HG03060 (cell line): ENCODE results near the gene PBX4.

Experiments used
- ATAC-seq: cut with Tn5 transposase; IDR thresholded peaks from one replicate; pipeline ENCODE4 v1.9.1; 2021; ENCODE audit warnings: low read depth, moderate number of reproducible peaks; ENCODE audit not compliant: unreplicated experiment

Gene PBX4

DNA sequence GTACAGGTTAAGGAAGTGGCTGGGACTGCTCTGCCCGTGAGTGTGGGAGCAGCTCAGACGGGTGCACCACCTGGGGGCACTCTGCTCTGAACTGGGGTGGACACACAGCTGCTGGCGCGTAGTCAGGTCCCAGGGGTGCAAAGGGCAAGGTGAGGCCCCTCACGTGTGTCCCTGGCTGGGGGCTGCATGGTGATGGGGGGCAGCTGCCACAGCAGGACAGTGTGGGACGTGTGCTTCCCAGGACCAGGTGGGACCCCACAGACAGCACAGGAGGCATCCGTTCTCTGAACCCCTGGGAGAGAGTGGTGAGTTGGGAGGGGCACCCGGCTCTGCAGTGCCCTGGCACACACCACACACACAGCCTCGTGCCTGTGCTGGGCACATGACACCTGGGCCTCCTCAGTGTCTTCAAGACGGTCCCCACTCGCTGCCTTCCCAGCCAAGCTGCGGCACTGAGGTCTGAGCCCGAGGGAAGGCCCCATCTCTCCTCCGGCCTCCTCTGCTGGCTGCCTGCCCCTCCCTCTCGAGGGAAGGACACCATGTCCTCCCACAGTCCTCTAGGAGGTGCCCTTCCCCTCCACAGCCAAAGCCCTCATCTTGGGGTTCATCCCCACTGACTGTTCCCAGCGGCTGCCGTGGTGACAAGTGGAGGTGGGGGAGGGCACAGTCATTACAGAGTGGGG lies 55.7 kb downstream of the PBX4 start:
- no peak for ATAC-seq

DNA sequence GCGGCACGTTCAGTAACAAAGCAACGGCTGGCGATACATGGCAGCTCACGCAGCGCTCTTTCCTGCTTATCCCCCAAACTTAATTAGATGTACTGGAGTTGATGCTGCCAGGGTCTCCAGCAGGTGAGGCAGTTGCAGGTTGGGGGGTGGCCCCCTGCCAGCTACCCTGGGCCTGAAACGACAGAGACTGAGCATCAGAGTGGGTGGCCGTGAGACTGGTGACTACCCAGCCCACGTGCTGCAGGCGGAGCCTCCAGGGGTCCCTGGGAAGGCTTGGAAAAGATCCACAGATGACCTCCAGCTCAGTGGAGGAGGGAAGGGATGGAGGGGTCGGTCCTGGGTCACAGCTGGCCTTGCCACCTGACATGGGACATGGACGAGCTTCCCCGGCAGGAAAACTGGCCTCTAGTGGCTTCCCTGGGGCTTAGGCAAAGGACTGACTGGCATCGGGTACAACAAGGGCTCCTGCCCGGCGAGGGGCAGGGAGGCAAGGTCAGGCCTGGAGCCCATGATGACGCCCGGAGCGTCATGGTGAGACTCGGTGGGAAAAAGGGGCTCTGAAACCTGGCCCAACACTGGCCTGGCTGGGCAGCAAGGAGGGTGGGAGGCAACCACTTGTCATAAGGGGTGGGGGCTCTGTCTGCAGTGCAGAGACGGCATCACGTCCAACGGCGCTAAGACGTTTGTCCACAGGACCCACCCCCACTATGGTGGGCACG lies 56.4 kb downstream of the PBX4 start:
- ATAC-seq = no peak

DNA sequence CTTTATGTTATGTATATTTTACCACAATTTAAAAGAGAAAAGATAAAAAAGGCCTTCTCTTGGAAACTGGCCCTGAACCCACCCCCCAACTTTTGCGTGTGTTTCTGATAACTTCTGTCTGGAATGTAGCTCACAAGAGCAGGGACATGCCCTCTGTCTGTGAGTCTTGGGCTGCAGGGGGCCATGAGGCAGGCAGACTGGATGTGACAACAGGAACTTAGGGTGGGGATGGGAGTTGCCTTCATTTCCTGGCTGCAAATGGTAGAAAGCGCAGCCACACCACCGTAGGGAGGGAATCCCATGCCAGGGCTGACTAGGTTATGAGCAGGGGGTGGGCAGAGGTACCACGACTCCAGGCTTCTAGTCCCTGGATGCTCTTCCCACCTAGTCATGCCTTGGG lies 58.6 kb downstream of the PBX4 start:
- no peak for ATAC-seq

DNA sequence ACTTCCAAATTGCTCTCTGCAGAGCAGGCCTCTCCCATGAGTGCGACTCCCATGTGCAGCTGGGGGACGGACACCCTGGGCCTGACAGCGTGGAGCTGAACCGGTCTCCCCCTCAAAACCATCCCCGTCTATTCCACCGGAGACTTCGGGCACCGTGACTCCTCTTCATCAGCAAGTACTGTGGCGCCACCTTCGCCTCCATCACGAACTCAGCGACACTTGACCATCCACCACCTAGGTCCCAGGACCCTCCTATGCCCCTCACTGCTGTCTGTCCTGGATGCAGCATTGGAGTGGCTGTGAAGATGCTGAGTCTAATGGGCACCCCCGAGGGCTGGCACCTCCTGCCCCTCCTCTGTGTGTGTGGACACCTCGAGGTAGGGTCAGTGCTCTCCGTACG lies 59.9 kb downstream of the PBX4 start:
- no peak for ATAC-seq

DNA sequence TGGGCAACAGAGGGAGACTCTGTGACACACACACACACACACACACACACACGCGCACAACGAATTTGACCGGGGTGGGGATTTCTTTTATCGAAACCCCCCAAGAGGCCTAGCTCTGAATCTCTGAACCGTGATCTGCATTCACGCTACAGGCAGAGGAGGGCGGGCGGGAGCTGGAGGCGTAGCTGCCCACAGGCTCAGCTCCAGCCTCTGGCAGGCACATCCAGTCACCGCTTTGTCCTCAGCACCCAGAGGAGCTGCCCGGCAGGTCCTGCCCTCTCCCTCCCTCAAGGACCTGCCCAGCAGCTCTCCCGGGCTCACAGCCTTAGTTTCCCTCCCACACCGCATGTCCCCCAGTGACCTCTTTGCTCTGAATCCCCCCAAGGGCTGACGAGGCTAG lies 60.4 kb downstream of the PBX4 start:
- ATAC-seq = no peak

DNA sequence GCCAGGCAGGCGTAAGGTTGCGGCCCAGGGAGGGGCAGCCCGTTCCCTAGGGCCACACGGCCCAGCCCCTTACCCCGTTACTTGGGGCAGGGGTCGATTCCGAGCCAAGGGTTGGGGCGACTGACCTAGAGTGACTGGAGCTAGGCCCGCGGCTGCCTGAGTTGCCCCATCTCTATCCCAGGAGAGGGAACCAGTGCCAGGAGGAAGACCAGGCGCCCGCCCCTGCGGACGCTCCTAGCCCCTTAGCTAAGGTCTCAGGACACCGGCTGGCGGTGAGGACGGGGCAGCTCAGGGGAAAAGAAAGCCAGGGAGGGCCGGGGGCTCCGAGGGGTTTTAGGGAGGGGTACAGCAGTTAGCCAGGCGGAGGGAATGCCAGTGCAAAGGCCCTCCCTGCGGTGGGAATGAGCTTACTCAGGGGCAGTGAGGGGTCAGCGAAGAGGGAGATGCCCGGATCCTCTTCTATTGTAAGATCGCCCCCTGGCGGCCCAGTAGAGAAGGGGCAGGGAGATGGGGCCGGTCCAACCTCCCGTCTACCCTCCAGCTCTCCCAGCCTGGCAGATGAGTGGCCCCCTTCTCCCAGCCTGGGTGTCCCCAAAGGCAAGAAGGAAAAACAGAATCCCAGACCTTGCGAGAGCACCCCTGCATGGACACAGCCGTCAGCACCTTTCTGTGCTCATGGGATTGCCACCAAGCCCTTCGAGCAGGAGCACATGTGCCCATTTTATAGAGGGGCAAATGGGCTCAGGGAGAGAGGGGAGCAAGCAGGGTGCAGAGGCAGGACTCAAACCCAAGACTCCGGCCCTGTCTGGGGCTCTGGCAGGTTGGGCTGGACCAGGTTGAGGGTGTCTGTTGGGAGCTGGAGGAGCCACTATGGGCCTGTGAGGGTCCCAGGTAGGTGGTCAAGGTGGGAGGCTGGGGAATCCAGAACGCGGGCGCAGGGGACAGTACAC lies 64.1 kb downstream of the PBX4 start:
- ATAC-seq = no peak

DNA sequence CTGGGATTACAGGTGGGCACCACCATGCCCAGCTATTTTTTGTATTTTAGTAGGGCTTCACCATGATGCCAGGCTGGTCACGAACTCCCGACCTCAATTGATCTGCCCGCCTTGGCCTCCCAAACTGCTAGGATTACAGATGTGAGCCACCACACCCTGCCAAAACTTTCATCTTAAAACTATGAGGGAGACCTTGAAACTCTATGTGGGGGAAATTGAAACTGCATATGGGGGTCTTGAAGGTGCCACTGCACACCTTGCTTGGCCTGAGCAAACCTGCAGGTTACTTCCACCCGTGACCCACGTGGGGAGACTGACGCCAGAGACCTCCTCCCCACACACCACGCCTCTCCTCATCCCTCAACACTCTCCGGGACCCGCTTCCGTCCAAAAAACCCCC lies 64.8 kb downstream of the PBX4 start:
- no peak for ATAC-seq

DNA sequence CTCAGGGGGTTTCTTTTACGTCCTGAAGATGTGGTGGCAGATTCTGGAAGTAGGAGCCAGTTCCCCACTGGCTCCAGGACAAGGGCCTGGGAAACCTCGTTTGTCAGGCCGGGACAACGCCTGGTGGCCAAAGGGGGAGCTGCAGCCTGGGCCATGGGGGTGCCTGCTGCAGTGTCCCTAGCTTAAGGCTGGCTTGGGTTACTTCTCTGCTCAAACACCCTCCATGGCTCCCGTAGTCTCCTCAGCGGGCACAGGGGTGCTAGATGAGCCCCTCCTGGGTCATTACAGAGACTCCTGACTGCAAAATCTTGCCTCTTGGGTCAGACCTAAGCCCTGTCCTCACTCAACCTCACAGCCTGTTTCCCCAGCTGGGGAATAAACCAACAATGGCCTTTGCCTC lies 65.7 kb downstream of the PBX4 start:
- no peak for ATAC-seq

DNA sequence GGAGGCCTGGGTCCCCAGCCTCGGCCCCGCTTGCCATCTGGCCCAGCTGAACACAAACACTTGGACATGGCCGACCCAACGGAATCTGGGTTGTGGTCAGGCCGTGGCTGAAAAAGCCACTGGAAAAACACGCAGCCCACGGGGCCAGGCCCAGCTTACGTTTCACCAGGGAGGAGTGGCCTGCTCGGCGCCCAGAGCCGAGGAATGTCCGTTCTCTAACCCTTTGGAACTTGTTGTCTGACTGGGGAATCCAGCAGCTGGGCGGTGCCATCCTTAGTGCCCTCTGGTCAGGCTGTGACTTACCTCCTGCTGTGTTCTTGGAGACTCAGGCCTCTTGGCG lies 66.7 kb downstream of the PBX4 start:
- ATAC-seq = no peak

DNA sequence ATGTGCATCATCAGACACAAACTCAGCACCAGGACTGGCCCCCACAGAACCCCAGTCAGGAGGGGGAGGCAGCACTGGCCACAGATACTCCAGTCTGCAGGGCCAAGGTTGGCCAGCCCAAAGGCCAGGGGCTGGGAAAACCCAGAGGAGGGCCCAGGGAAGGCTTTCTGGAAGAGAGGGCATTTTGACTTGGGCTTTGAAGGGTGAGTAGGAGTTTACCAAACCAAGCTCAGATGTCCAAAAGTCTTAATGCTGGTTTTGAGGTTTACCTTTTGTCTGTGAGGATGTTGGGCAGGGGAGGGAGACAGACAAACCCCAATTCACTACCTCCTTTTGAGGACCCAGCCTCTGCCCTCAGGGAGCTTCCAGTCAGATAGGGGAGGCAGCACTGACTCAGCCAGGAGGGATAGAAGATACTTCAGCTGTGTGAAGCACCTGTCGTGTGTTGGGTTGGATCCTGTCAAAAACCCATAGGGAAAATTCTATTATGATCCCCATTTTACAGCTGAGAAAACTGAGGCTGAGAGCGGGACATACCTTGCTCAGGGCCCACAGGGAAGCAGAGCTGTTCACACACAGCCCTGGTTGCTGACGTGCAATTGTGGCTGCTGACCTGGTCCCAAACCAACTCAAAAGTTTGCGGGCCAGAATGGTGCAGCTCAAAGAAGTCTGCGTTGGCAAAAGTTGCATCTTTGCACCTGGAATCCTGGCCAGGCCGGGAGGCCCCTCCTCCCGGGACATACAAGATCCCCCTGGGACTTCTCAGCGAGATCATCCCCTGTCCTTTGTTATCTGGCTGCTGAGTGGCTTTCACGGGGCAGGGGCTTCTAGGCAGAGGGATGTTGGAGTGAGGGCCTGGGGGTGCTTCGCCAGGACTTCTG lies 67.3 kb downstream of the PBX4 start:
- ATAC-seq = no peak

DNA sequence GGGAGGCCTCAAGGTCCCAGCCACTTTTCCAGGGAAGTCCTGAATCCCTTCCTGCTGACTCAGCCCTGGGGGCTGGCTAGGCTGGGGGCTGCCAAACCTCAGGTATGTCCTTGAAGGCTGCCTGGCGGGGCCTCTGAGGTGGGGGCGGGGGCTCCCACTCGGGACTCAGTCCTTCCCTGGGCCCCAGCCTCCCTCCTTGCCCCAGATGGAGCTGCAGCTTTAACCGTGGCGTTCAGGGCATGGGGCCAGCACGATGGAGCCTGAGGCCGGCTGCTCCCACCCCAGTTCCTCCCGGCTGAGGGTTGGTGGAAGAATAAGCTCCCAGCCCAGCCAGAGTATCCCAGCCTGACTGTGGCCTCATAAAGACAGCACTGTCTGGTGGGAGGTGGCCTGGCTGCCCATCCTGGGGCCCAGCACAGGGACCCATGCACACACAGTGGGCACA lies 68.0 kb downstream of the PBX4 start:
- no peak for ATAC-seq

DNA sequence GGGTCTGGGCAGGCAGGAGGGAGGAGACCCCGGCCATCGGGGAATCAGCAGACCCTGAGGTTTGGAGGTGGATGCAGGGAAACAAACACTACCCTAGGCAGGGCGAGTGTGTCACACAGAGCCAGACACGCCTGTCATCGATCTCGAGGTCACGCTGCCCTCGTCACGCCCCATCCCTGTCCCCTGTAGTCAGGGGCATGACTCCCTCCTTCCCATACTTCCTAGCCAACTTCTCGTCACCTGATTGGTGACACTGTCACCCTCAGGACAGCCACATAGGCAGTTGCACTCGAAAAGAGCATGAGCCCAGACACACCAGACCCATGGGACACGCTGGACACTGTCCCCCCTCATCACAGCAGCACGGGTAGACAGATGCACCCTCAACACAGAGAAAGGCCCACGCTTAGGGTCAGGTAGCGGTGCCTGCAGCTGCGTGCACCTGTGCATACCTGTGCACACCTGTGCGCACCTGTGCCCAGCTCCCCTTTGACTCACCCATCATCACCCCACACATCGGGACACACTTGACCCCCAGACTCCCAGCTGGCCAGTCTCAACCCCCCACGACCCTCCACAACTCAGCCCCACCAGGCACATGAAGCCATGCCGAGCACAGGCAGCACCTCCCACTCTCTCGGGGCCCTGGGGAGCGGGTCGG lies 68.6 kb downstream of the PBX4 start:
- ATAC-seq = no peak

DNA sequence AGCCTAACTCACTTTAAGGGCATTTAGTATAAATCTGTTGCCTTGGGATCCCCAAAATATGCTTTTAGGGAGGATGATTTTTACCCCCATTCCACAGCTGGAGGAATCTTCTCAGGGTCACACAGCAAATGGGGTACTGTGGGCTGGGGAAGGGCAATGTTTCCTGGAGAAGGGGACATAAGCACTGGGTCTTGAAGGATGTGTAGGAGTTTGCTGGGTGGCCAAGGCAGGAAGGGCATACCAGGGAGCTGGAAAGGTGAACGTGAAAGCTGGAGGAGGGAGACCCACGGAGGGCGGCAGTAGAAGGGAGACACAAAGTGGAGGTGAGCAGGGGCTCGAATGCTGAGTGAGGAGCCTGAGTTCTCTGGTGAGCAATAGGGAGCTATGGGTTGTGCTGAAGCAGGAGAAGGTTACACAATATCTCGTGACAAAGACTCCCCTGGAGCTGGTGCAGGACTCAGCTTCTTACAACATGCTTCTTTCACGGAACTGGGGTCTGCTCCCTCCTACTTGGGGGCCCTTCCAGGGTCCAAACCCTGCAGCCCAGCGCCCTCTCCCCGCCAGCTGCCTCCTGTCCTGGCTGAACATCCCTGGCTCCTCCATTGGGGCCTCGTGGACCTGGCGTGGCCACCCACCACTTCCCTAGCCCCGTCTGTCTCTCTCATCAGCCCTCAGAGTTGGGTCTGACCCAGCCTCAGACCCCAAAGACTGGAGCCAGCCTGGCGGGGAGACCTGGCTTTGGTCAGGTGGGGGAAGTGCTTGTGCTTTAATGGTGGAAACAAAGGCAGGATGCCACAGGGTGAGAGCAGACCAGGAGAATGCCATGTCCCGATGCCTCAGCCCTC lies 69.3 kb downstream of the PBX4 start:
- no peak for ATAC-seq

DNA sequence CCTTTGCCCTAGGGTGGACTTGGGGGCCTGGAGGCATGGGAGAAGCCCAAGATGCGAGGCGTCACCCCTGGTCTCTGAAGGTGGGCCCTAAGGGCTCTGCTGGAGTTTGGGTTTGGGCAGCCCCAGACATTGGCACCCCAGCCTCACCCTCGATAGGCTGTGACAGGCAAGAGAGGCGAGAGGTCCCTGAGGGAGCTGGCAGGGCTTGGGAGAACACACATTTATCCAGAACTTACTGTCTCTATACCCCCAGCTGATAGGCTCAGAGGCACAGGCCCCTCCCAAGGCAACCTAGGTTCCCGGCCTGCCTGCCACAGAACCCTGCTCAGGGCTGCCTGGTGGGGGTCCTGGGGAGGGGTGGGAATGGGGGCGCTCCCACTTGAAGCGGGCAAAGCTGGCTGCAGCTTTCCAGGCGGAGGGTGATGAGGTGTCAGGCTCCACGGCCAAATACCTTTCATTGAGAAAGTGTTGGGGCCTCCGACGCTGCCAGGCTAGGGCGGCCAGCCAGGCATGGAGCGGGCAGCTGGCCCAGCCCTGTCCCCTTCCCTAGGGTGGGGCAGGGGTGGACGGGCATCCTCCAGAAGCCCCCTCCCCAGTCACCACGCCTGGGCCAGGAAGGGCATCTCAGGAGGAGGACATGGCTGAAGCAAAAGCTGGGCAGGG lies 70.7 kb downstream of the PBX4 start:
- ATAC-seq = no peak

DNA sequence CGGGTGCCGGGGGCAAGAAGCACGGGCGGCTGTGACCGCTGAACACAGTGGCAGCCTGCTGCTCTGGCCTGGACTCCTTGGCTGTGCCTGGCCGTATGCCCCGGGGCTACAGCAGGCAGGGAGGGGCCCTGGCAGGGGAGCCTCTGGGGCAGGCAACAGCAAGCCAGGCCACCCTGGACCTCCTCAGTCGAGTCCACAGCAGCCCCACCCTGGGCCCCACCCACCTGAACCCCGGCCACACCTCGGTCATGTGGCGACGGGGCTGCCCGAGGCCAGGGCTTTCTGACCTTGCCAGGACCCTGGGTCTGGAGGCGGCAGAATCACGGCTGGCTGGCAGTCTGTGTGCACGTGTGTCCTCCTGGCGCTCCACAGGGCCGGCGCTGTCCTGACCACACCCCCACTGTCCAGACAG lies 71.7 kb downstream of the PBX4 start:
- no peak for ATAC-seq

DNA sequence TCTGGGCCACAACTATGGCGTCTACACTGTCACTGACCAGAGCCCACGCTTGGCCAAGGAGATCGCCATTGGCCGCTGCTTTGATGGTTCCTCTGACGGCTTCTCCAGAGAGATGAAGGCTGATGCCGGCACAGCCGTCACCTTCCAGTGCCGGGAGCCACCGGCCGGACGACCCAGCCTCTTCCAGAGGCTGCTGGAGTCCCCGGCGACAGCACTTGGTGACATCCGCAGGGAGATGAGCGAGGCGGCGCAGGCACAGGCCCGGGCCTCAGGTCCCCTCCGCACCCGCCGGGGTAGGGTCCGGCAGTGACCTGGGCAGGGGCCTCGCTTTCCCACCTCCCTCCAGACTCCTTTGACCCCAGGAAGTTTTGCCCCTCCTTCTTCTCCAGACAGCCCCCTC lies 72.8 kb downstream of the PBX4 start:
- ATAC-seq = no peak

DNA sequence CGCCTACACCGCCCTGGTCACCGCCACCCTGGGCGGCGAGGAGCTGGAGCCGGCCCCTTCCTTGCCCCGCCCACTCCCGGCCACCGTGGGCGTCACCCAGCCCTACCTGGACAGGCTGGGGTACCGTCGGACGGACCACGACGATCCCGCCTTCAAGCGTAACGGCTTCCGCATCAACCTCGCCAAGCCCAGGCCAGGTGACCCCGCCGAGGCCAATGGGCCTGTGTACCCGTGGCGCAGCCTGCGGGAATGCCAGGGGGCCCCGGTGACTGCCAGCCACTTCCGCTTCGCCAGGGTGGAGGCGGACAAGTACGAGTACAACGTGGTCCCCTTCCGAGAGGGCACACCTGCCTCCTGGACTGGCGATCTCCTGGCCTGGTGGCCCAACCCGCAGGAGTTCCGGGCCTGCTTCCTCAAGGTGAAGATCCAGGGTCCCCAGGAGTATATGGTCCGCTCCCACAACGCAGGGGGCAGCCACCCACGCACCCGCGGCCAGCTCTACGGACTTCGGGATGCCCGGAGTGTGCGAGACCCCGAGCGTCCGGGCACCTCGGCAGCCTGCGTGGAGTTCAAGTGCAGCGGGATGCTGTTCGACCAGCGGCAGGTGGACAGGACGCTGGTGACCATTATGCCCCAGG lies 73.4 kb downstream of the PBX4 start:
- ATAC-seq = no peak
